ENCODE results near the gene GARIN5B.

DNA sequence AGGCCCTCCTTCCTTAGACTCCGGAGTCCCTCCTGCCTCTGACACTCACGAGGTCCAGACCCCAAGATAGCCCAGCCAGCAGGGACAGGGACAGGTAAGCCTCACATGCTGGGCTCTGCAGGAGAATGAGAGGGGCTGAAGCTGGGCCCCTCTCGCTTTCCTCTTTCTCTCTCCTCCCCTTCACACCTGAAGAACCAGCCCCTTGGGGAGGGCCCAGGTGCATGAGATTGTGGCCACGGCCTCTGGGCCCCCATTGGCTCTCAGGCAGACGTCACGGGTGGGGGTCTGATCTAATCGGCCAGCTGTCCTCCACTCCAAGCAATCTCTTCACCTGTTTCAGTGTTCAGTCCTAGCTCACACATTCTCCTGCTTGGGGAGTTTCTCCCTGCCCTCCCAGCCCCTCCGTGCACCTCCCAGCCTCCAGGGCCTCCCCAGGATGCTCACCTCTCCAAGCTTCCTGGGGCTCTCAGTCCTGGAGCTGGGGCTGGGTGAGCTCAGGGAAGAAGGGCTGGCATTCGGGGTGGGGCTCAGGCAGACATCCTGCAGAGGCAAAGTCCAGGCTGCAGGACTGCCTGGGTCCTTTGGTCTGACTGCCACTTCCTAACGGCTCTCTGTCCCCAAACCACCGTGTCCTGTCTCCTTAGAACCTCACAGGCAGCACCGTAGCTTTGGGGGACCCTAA lies 40.7 kb downstream of the GARIN5B start:
- TF ChIP-seq BHLHE40 (IDR thresholded peaks at IDR 0.05; ENCODE audit: borderline replicate concordance) (no peak), LEF1 (IDR thresholded peaks at IDR 0.05; ENCODE audit: borderline replicate concordance) (no peak), SP1 (IDR thresholded peaks at IDR 0.05) (no peak), FOXA1 (IDR thresholded peaks at IDR 0.05) (no peak), CTBP1 (IDR thresholded peaks at IDR 0.05; ENCODE audit: borderline replicate concordance) (no peak), ELF4 (IDR thresholded peaks at IDR 0.05) (no peak)

Data from HEK293T (cell line).